Psoas muscle (tissue), 8 donors: ENCODE data around the gene FBXO22. TPM values are rescaled to one million over a fixed set of nuclear protein-coding genes. Genes with fewer than 3 reads are reported as not detected.
"Not testable (repeated sequence)": the region's sequence is repeated elsewhere in the genome, so short reads cannot be mapped to it uniquely, and the experiment has no call there.

Experiments used
- ATAC-seq, 4 donors: fragments of 200-7000 bp; cut with Tn5 transposase; one replicate each; pipeline ENCODE4 v1.9.1; 2020; ENCODE audit warnings: moderate library complexity in 3 of 4, mild to moderate bottlenecking in 2 of 4
- DNase-seq, 2 donors: peaks; one replicate each; pipeline ENCODE4 v3.0.0-alpha.2; 2020
- H3K27ac ChIP-seq: fragments of 200-600 bp; one replicate; pipeline ENCODE4 v1.8.0; 2022
- H3K27me3 ChIP-seq, 3 donors: fragments of 200-600 bp in 1 of 3; one replicate each; pipeline versions ENCODE4 v1.6.1 to v1.8.0; 2013 to 2022; ENCODE audit warnings: low read length in 2 of 3, mild to moderate bottlenecking in 2 of 3, moderate library complexity in 1 of 3; ENCODE audit not compliant: insufficient read depth in 3 of 3
- H3K36me3 ChIP-seq, 2 donors: fragments of 200-600 bp in 1 of 2; one replicate each; pipeline versions ENCODE4 v1.6.1 to v1.8.0; 2013 to 2022; ENCODE audit warnings: low read depth in 1 of 2, mild to moderate bottlenecking in 1 of 2, moderate library complexity in 1 of 2; ENCODE audit not compliant: insufficient read depth in 1 of 2
- H3K4me1 ChIP-seq: fragments of 200-600 bp; one replicate; pipeline ENCODE4 v1.8.0; 2022
- H3K4me3 ChIP-seq: fragments of 200-600 bp; one replicate; pipeline ENCODE4 v1.8.0; 2022; ENCODE audit warnings: mild to moderate bottlenecking
- H3K9me3 ChIP-seq: fragments of 200-600 bp; one replicate; pipeline ENCODE4 v1.8.0; 2022
- WGBS, 3 donors: extraction: QIAGEN DNeasy Blood & Tissue Kit; methylation state at CpG; one replicate each; pipeline versions ENCODE4 v1.1.6 to v1.1.7; 2013; 5-methylcytosine and 5-hydroxymethylcytosine counted together
- intact Hi-C, 2 donors: fragments of 100-400 bp; cut with DNase I; formaldehyde crosslinking; loops; one replicate each; pipeline versions ENCODE4 v1.11.0 to v1.14.2; 2022
- polyA plus RNA-seq, 3 donors: library from polyadenylated mRNA; stranded (reverse); fragments of 200-250 nt; gene quantifications; one replicate each; pipeline ENCODE4 v1.2.3, GENCODE V29; 2013
- total RNA-seq, 4 donors: library from RNA; stranded (reverse); fragmentation: NEBNext Ultra II Directional in 2 of 4; extraction: Animal tissue kit (Norgen Biotek cat#: 25700) in 2 of 4; gene quantifications; one replicate each; pipeline versions ENCODE4 v1.2.1 to v1.2.4, GENCODE V29; 2021 to 2023
- TF ChIP-seq, protein P1 (sequence below): fragments of 200-600 bp; IDR thresholded peaks from one replicate; pipeline ENCODE4 v1.8.0; 2022; ENCODE audit warnings: antibody characterized with exemption
- donor health status: healthy with polysubstance abuse.
- donor health status: DM: no; HTN: no; CAD: no; lungs with moderate emphysema.
- donor health status: Bipolar disorder and iron deficiency.
- donor health status: healthy.
- donor health status: DM: yes; HTN: yes; CAD: no.
- donor health status: DM: no; HTN: no; CAD: no.
- donor health status: DM: no; HTN: no; CAD: no.
- donor health status: DM: yes; HTN: yes; CAD: no.

FBXO22 gene
- total and polyA plus RNA-seq, 7 donors, result 13.3 to 35.6 (median 15.3) TPM

- no peaks in the 10 kb centered on the region for H3K36me3 ChIP-seq
- DNase-seq, result no peak
- ATAC-seq, result no peak
- WGBS, 3 donors, result 54 to 58% (median 57%) methylated on average over 2 of the region's 2 CpGs
- TF ChIP-seq, protein P1, sequence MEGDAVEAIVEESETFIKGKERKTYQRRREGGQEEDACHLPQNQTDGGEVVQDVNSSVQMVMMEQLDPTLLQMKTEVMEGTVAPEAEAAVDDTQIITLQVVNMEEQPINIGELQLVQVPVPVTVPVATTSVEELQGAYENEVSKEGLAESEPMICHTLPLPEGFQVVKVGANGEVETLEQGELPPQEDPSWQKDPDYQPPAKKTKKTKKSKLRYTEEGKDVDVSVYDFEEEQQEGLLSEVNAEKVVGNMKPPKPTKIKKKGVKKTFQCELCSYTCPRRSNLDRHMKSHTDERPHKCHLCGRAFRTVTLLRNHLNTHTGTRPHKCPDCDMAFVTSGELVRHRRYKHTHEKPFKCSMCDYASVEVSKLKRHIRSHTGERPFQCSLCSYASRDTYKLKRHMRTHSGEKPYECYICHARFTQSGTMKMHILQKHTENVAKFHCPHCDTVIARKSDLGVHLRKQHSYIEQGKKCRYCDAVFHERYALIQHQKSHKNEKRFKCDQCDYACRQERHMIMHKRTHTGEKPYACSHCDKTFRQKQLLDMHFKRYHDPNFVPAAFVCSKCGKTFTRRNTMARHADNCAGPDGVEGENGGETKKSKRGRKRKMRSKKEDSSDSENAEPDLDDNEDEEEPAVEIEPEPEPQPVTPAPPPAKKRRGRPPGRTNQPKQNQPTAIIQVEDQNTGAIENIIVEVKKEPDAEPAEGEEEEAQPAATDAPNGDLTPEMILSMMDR, result no peak
- peaks cover 0 to 7% (median 0%) of the 10 kb centered on the region in 3 donors for H3K27me3 ChIP-seq
- no peak overlapping the region for H3K27ac ChIP-seq
- no peaks in the 10 kb centered on the region for H3K4me1 ChIP-seq
- intact Hi-C loops, result no loop called here
- no peak overlapping the region for H3K4me3 ChIP-seq
- H3K9me3 ChIP-seq, result no peaks in the 10 kb centered on the region
These were observed 77.6 kb downstream of the FBXO22 start for GRCh38 chr15:75981149-75981815.

DNA sequence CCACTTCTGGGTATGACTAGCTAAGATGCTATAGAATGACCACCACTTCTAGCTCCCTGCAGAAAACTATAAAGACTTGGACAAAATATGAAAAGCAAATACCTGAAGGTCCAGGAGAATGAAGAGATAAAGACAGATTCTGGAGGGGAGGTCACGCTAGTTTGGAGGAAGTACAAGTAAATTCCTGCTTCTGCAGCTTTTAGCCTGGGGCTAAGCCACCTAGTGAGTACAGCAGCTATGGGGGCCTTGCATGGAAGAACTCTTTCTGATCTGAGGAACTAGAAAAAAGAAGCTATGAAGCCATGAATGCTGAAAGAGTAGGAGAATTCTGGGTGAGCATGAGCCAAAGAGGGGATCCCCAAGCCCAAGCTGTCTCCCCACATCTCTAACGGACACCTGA is 78.8 kb downstream of the FBXO22 start:
- DNase-seq (no peak), ATAC-seq (no peak)
- Histone ChIP-seq H3K27ac (no peak overlapping the region), H3K36me3 (no peaks in the 10 kb centered on the region), H3K27me3 (peaks cover 0 to 7% (median 0%) of the 10 kb centered on the region in 3 donors), H3K9me3 (no peaks in the 10 kb centered on the region), H3K4me1 (no peaks in the 10 kb centered on the region), H3K4me3 (no peak overlapping the region)
- intact Hi-C loops, result no loop called here
- 85 to 93% (median 92%) methylated on average over 2 of the region's 2 CpGs for WGBS, 3 donors
- TF ChIP-seq, protein P1, result no peak

GRCh38 chr15:75984706-75985105 is 81.0 kb downstream of the FBXO22 start:
- 90 to 93% (median 93%) methylated on average over 3 of the region's 3 CpGs for WGBS, 3 donors
- H3K4me1 ChIP-seq, H3K9me3 ChIP-seq, ATAC-seq, H3K4me3 ChIP-seq, H3K27ac ChIP-seq, DNase-seq, H3K27me3 ChIP-seq, H3K36me3 ChIP-seq, intact Hi-C loops: not testable (repeated sequence)

DNA sequence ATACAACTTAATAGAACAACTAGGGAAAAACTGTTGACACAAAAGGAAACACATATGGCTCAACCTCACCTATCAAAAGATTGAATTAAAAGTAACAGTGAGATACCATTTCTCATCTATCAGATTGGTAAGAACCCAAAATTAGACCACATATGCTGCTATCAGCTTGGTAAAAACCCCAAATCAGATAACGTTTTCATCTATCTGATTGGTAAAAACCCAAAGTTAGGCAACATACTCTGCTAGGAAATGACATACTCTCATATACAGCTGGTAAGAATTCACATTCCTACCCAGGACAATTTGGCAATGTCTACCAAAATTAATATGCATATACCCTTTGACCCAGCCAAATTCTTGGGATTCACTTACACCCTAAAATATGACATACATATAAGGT is 82.3 kb downstream of the FBXO22 start:
- intact Hi-C loops, result no loop called here
- DNase-seq, result no peak
- Histone ChIP-seq H3K27me3 (peaks cover 0 to 4% (median 0%) of the 10 kb centered on the region in 3 donors), H3K36me3 (no peaks in the 10 kb centered on the region), H3K27ac (no peak overlapping the region), H3K4me1 (no peaks in the 10 kb centered on the region), H3K9me3 (no peaks in the 10 kb centered on the region), H3K4me3 (no peak overlapping the region)
- no peak for ATAC-seq
- TF ChIP-seq, protein P1, result no peak
- WGBS, 3 donors, result 78 to 86% (median 86%) methylated on average over 1 of the region's 1 CpG

DNA sequence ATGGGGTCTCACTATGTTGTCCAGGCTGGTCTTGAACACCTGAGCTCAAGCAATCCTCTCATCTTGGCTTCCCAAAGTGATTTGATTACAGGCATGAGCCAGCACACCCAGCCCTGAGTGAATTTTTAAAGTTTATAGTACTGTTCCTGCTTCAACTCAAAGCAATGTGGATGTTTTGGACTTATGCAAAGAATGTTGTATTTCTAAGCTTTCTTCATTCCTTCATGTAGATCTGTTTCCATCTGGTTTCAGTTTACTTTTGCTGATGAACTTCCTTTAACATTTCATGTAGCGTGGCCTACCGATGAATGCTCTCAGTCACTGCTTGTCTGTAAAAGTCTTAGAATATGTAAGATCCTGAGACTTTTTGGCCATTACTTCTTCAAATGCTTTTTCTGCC is 85.4 kb downstream of the FBXO22 start:
- Histone ChIP-seq H3K27ac (no peak overlapping the region), H3K9me3 (no peaks in the 10 kb centered on the region), H3K4me3 (no peak overlapping the region), H3K27me3 (no peaks in the 10 kb centered on the region), H3K36me3 (no peaks in the 10 kb centered on the region), H3K4me1 (no peaks in the 10 kb centered on the region)
- TF ChIP-seq, protein P1, result no peak
- WGBS, 3 donors, result 79 to 86% (median 80%) methylated on average over 2 of the region's 2 CpGs
- DNase-seq (no peak), ATAC-seq (no peak)
- intact Hi-C loops, result no loop called here
